Measurements from ENCODE around the gene SPATA31C2.
"Not testable (repeated sequence)": the region's sequence is repeated elsewhere in the genome, so short reads cannot be mapped to it uniquely, and the experiment has no call there.

Gene SPATA31C2

DNA sequence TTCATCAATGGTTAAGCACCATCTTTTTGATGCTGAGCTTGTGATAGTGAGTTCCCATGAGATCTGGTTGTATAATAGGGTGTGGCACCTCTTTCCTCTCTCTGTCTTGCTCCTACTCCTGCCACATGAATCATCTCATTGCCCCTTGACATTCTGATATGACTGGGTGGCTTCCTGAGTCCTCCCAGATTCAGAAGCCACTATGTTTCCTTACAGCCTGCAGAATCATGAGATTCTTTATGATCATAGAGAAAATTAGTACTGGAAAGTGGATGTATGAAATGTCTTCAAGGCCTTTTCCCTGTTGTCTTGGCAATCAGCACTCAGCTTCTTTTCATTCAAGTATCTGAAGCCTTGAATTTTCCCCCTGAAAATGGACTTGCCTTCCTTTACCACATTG lies 14.9 kb downstream of the SPATA31C2 start:
- DNase-seq (ENCODE audit: low read depth): not testable (repeated sequence)

DNA sequence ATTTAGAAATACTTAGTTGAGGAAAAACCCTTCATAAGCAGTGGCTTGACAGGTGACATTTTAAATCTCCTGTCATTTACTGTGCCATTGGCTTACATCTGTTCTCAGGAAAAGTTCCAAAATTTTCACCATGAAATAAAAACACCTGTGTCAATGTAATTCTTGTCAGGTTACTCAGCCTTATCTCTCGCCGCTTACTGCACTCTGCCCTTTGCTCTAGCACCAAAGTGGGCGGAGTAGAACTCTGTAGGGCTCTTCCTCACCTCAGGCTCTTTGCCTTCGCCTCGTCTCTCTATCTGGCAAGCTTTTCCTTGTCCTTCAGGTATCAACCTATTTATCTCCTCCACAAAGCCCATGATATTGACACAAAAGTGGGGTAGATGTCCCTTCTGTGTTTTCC lies 20.2 kb downstream of the SPATA31C2 start:
- DNase-seq (ENCODE audit: low read depth): not testable (repeated sequence)

DNA sequence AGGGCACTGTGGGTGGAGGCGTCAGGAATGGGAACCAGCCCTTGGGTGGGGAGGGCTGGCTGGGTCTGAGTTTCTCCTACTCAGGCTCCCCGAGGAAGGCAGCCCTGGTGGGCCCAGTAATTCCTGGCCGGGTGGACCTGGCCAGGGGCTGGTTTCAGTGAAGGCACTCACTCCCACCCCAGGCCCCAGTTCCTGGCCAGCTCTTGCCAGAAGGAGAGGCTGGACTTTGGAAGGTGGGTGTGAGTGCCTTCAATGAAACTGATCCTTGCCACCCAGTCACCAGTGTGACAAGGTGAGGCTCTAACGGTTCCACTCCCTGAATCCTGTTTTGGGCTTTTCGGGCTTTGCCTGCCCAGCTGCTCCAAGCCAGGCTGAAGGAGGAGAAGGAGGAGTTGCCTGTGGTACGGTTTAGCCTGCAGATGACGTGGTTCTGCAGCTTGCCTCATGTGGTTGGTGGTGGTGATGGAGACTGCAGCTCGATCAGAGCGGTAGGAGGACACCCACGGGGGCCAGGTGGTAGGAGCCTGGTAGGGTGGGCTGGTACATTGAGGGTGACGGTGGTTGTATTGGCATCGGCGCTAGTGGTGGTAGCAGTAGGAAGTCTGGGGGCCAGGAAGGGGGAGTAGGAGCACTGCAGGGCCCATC lies 23.2 kb downstream of the SPATA31C2 start:
- not testable (repeated sequence) for DNase-seq (ENCODE audit: low read depth)

DNA sequence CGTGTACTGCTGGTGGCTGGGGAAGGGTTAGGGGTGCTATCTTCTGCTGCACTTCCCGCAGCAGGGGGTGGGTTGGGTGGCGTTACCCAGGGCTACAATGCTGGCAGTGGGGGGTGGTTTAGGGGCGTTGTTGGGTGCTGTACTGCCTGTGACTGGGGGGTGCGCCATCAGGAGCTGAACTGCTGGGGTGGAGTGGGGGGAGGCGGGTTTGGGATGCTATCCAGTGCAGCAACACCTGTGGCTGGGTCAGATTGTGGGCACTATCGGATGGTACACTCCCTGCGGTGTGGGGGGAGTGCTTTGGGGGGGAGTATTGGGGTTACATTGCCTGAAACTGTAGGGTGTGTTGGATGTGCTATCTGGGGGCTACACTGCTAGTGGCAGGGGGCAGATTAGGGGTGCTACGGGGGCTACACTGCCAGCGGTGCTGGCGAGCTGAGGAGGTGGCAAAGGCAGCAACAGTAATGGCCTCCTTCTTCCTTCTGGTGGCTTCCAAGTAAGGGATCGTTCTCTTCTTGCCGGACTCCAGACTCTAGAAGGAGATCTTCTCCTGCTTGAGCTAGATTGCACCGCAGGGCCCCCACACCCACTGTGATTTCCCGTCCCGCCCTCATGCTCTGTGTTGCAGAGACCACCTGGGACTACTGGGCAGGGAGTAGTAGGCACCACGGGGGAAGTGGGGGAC lies 23.9 kb downstream of the SPATA31C2 start:
- not testable (repeated sequence) for DNase-seq (ENCODE audit: low read depth)

DNA sequence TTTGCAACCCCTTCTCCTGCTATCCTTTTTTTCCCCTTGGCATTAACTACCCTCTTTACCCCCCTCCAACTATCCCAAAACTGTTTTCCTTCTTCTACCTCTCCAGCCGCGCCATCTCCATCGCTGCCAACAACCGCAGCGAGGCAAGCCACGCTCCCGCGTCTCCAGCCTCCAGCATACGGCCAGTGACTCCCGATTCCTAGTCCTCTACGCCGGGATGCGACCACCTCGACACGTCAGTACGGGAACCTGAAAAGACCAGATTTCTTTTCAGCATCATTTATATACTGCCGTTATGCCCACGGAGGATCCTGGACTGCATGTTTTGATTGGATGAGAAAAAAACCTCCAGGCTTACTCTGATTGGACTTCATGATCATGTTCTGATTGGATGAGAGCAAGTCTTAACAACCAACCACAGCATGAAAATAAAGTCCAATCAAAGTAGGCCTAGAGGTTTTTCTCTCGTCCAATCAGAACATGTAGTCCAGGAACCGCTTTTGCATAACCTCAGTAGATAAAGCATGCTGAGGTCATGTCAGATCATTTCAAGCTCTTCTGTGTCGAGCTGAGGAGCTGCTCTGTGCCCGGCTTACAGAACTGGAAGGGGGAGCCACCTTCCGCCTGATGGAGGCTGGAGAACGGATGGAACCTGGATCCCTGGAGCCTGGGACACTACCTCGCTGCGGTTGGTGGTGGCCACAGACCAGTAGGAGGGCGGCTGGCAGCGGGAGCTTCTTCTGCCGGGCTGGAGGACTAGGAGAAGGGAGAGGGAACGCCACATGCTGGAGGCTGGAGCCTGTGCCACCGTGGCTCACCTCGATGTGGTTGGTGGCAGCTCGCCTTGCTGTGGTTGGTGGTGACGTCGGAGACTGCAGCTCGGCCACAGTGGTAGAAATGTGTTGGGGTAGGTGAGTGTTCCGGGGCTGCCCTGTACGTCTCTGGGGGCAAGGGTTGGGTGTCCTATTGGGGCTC lies 24.8 kb downstream of the SPATA31C2 start:
- not testable (repeated sequence) for DNase-seq (ENCODE audit: low read depth)

DNA sequence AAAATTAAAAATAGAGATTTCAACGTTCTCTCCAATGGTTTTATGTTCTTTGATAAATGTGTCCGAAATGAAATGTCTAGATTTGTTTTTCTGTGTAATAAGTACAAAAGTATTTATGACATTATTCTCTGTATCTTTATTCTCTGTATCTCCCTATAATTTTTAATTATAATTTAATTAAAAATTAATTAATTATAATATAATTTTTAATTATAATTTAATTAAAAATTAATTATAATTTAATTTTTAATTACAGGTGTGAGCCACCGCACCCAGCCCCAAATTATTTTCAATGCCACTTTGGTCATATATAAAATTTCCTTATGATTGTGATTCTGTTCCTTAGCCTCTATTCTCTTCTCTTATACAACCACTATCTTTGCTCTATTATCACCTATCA lies 28.2 kb downstream of the SPATA31C2 start:
- DNase-seq (ENCODE audit: low read depth): no peak

DNA sequence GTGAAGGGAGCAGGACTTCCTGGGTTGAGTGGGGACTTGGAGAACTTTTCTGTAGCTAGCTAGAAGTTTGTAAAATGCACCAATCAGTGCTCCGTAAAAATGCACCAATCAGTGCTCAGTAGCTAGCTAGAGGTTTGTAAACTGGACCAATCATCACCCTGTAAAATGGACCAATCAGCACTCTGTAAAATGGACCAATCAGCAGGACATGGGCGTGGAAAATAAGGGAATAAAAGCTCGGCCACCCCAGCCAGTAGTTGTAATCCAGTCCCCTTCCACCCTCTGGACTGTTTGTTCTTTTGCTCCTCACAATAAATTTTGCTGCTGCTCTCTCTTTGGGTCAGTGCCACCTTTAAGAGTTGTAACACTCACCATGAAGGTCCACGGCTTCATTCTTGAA lies 29.5 kb downstream of the SPATA31C2 start:
- DNase-seq (ENCODE audit: low read depth): no peak

DNA sequence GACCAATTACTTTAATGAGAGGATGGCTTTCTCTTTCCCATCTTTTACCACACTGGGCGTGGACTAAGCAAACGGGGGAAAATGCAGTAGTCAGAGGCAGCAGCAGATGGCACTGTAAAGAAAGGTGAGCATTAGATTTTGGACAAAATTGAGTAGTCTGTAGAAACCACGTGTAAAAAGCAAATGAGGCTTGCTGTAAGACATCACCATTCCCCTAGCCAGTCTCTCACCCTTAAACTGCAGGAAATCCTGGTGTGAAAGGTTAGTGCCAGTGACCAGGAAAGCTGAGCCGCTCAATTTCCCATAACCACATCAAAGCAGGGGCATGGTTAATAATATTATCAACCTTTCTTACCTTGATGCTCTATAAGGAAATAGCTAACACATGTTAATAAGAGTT lies 31.8 kb downstream of the SPATA31C2 start:
- no peak for DNase-seq (ENCODE audit: low read depth)

DNA sequence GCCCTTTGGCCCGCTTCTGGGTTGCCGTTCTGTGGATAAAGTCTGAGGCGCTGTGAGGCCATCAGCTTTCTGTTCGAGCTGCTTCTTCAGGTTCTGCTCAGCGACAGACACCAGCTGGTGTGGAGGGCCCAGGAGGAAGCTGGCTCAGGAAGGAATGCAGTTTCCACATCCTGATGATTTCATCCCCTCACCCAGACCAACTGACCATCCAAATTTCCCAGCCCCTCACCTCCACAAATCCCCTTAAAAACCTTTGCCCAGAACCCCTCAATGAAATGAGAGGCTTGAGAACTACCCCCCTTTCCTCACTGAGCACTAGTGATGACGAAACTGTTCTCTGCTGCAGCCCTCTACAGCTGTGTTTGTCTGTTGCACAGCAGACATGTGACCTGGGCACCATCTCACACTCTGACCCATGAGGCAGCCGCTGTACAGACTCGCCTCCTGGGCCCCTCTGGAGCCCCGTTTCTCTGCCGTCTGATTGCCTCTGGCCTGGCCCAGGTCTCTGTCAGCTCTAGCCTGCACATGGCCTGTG lies 45.4 kb downstream of the SPATA31C2 start:
- no peak for DNase-seq (ENCODE audit: low read depth)

DNA sequence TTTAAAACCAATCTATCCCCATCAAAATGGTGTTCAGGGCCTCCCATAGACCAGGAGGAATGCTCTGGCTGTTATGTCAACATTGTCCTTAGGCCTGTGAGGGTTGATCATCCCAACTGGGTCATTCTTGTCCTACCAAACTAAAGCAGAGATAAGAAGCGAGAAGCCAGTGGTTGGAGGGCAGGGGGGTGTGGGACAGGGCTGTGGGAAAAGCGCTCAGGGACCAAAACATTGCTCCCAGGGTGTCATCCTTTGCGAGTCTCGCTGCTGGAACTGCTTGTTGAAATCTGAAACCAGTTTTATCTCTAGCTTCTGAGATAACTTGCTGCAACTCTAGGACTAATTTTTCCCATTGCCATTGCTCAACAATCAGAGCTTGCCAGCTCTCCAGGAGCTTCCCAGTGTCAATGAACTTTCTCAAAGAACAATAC lies 48.1 kb downstream of the SPATA31C2 start:
- no peak for DNase-seq (ENCODE audit: low read depth)

DNA sequence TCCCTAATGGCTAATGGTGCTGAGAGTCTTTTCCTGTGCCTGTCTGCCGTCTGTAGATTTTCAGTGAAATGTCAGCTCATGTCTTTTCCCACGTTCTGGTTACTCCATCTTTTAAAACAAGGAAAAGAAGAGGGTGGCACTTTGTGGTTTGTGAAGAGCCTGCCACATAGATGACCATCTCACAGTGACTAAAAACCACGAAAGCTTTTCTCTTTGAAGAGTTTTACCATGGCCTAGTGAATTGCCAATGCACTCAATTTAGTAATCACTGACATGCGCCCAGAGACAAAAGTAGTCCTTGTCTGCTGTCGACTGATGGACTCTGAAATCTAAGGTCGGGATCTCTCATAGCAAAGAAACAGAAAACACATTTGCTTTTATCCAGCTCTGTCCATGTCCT lies 50.4 kb downstream of the SPATA31C2 start:
- DNase-seq (ENCODE audit: low read depth): no peak

DNA sequence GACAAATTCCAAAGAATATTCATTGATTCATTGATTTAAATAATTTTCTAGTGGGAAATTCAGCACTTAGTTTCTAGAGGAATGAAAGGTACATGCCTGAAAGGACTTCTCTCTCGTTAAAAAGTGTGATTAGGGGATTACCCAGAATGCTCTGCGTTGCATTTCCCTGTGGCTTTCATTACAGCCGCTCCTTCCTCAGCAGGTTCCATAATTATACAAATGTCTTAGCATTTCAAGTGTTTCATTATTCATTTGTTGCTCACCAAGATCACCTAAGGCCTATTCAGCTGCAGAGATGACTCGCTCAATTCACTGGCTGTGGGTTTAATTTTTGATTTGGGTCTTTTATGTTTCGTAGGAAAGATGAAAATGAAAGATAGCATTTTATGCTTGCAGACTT lies 52.8 kb downstream of the SPATA31C2 start:
- no peak for DNase-seq (ENCODE audit: low read depth)

DNA sequence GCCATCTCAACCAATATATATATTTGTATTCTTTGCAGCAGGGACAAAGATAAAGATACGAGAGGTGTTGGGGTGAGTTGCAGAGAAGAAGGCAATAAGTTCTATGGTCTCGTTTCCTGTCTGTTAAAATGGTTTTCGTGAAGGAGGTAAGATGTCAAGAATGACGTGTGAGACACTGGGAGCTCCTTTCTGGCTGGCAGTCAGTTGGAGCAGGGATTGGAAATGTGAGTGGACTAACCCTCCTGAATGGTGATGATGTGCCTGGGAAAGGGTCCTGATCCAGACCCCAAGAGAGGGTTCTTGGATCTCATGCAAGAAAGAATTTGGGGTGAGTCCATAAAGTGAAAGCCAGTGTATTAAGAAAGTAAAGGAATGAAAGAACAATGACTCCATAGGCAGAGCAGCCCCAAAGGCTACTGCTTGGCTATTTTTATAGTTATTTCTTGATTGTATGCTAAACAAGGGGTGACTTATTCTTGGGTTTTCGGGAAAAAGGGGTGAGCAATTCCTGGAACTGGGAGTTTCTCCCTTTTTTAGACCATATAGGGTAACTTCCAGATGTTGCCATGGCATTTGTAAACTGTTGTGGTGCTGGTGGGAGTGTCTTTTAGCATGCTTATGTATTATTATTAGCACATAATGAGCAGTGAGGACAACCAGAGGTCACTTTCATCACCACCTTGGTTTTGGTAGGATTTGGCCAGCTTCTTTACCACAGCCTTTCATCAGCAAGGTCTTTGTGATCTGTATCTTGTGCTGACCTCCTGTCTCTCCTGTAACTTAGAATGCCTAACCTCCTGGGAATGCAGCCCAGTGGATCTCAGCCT lies 53.7 kb downstream of the SPATA31C2 start:
- no peak for DNase-seq (ENCODE audit: low read depth)
